Endometrial microvascular endothelial cells (primary cell): ENCODE data around the gene CASP3. TPM values are rescaled to one million over a fixed set of nuclear protein-coding genes. Genes with fewer than 3 reads are reported as not detected.

Source experiments
- total RNA-seq: library from RNA; depleted of rRNA; stranded (reverse); fragments of >200 nt; gene quantifications from one replicate; pipeline ENCODE4 v1.2.3, GENCODE V29; 2015; ENCODE audit errors: inconsistent ontology term

The CASP3 gene
- total RNA-seq, 1 donor from 2014 or later, result 50.5 TPM

Other genes starting within 250 kb of the CASP3 start
- 18.3 TPM for gene IRF2, start 174.9 kb downstream of the CASP3 start, total RNA-seq
- gene PRIMPOL, start 291 bp upstream of the CASP3 start, total RNA-seq, result 8.1 TPM
- gene CENPU, start 84.6 kb upstream of the CASP3 start, total RNA-seq, result 20.2 TPM
- 19.0 TPM for gene ACSL1, start 176.5 kb upstream of the CASP3 start, total RNA-seq